HT-29 (cell line): ENCODE results near the gene SH3RF3. TPM values are rescaled to one million over a fixed set of nuclear protein-coding genes. Genes with fewer than 3 reads are reported as not detected.
"Not testable (repeated sequence)": the region's sequence is repeated elsewhere in the genome, so short reads cannot be mapped to it uniquely, and the experiment has no call there.

Experiments used
- DNase-seq: peaks from one replicate; pipeline ENCODE4 v3.0.0-alpha.2; 2015; ENCODE audit warnings: low spot score
- total RNA-seq: library from RNA; depleted of rRNA; stranded (reverse); fragments of >200 nt; shearing (Covaris generic); gene quantifications from 2 replicates; pipeline ENCODE4 v1.2.3, GENCODE V29; 2014

Gene SH3RF3
- total RNA-seq, 1 experiment from 2014 or later, result 0.05 TPM

GRCh38 chr2:109216332-109216731 lies 87.3 kb downstream of the SH3RF3 start:
- no peak for DNase-seq

DNA sequence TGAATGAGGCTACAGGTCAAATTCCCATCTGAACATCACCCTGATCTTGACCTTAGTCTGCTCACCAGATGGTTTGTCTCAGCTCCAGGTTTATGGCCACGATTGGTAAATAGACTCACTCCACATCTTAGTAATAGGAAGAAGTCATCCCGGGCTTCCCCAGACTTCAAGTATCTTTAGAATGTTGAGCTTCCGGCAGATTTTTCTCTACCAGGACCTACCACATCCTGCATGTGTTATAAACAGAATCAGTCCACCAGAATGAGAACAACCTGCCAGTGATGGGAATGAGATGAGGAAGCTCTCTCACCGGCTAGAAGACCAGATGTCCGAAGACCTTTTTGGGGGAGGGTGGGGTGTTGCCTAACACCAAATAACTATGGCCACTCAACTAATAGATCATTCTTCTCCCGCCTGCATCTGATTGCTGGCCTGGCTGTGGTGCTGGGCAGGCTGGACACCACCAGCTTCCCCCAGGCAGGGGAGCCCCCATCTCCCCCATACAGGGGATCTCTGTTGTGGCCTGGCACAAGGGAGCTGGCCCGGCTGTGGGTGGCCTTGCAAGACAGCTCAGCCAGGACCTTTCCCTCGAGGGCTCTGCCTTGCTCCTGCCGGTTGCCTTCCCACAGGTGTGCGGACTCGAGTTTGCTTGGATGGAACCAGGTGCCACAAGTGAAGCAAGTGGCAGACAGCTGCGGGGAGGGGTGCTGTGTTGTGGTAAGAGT lies 88.5 kb downstream of the SH3RF3 start:
- DNase-seq, result no peak

- DNase-seq, result no peak
Observed at GRCh38 chr2:109218087-109218791, 89.2 kb downstream of the SH3RF3 start.

DNA sequence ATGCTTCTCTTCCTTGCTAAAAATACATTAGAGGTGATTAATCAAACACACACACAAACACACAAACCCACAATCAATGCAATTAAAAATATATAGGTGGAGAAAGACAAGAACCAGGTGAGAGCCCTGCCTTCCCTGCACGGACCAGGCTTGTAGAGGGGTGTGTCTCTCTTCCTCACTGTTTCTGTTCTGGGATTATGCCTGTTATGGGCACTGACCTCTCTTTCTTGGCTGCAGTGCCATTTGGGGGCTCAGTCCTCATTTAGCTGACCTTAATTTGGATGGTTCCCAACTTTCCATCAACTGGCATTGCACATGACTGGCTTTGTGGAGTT lies 89.8 kb downstream of the SH3RF3 start:
- no peak for DNase-seq

DNA sequence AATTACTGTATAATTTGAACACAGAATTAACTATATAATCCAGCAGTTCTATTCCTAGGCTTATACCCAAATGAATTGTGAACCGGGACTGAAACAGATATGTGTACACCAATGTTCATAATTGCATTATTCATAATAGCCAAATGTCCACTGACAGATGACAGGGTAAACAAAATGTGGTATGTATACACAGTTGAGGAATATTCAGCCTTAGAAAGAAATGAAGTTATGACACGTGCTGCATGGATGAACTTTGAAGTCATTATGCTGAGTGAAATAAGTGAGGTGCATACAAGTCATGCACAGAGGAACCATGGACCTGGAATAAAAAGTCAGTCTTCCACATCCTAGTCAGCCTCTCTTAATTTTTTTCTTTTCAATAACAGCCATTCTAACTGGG lies 91.9 kb downstream of the SH3RF3 start:
- DNase-seq, result no peak

DNA sequence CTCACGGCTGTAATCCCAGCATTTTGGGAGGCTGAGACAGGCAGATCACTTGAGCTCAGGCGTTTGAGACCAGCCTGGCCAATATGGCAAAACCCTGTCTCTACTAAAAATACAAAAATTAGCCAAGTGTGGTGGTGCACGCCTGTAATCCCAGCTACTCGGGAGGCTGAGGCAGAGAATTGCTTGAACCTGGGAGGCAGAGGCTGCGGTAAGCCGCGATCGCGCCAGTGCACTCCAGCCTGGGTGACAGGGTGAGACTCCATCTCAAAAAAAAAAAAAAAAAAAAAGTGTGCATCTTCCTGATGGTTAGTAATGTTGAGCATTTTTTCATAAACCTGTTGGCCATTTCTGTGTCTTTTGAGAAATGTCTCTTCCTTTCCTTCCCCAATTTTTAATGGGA lies 92.3 kb downstream of the SH3RF3 start:
- not testable (repeated sequence) for DNase-seq

DNA sequence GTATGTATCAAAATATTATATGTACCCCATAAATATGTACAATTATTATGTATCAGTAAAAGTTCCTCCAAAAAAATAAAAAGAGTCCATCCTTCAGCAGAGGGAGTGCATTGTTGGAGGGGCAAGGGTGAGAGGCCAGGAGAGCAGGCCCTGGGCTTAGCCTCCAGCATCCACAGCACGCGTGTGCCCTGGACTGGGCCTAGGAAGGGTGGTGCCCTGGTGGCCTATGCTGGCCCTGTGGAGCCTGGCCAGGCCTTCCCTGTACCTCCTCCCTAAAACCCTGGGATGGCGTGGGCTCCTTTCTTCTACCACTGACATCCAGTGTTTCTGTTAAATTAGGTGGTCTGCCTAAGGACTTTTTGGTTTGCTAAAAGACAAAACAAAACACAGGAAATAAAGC lies 93.4 kb downstream of the SH3RF3 start:
- no peak for DNase-seq

GRCh38 chr2:109222825-109223471 lies 93.9 kb downstream of the SH3RF3 start:
- no peak for DNase-seq

DNA sequence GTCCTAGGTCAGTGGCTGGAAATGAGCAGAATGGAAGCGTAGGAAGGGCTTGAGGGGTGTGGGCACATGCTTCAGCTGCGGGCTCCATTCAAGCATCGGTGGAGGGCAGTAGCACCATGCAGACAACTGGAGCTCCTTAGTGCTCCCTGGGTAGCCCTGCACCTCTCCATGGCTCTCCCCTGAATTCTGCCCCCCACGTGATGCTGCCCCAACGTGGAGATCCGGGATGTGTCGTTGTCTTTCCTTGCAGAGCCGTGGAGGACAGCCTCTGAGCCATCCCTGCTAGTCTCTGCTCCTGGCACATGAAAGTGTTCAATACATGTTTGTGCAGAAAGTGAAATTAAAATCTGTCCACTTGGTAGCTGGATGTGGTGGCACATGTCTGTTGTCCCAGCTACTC lies 94.5 kb downstream of the SH3RF3 start:
- no peak for DNase-seq

- not testable (repeated sequence) for DNase-seq
Observed at GRCh38 chr2:109224341-109224740, 95.3 kb downstream of the SH3RF3 start.

DNA sequence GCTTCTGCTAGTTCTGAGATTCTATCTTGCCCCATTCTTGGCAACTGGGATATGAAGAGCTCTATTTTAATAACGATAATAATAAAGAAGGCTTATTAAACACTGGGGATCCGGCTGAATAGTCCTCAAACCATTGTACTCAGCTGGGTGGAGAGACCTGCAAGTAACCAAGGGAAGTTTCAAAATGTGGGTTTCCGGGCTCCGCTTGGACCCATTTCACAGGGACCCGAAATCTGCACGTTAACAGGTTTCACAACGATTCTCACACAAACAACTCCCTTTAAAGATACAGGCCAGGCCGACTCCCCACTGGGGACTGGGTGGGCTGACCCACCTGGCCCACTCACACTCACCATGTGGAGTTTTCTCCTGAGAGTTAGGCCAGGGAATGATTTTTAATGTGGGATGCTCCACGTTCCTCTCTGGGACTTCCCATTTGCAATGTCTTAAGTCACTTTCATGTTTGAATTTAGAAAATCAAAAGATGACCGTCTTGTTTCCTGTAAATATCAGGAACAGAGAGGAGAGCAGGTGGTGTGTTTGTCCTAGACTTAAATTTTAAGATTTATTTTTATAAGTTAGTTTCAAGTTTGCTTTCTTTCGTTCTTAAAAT lies 96.3 kb downstream of the SH3RF3 start:
- DNase-seq, result no peak

GRCh38 chr2:109226128-109226527 lies 97.1 kb downstream of the SH3RF3 start:
- DNase-seq, result no peak

GRCh38 chr2:109226622-109227021 lies 97.6 kb downstream of the SH3RF3 start:
- no peak for DNase-seq

GRCh38 chr2:109229094-109229675 lies 100.2 kb downstream of the SH3RF3 start:
- DNase-seq, result no peak

DNA sequence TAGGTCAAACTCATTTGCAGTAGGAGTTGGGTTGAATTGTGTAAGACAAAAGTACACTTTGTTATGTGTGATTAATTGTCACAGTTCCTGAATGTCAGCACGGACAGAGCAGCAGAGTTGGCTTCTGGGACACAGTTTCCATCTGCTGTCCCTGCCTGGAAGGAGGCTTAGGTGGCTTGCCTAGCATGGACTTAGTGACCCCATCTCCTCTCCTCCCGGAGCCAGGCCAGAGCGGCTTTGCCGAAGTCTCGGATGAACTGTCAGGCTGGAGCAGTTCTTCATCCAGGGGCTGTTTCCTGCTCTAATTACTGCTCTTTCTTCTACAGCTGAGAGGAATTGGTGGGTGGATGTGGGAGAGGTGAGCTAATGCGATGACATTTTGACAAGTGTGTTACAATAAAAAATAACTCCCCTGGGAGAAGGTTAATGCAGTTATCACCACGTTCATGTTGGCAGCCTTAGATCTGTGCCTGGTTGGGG lies 102.0 kb downstream of the SH3RF3 start:
- DNase-seq, result no peak

DNA sequence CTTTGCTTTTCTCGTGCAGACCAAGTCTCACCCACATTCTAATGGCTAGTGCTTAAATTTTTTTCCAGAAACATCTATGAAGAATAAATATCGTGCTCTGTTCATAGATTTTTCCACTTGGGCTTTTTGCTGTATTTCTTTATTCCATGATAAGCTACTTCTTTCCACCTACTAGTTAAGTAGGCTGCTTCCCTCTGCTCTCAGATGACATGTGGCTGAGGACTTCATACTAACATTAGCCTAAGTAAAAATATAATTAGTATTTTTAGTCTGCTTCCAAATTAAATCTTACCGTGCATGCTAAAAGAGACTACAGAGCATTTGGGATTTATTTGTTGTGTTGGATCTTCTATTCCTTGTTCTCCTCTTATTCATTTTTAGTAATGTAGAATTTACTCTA lies 102.4 kb downstream of the SH3RF3 start:
- no peak for DNase-seq

- DNase-seq, result no peak
Observed at GRCh38 chr2:109231996-109232705, 103.1 kb downstream of the SH3RF3 start.

DNA sequence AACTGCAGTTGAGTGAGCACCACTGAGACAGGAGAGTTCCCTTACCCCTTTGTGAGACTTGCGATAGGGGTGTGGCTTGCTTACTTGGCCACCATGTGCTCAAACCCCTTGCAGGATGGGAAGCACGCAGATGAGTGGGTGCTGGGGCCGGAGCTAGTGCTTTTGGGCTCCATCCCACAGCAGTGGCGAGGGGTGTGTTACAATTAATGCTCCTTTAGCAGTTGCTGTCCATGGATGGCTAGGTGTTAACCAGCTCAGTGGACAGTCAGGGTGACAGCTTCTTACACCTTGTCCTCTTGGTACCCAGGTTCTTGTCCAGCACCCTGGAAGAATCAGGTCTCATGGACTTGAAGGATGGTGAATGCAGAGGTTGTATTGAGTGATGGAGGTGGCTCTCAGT lies 103.9 kb downstream of the SH3RF3 start:
- DNase-seq, result no peak

GRCh38 chr2:109233643-109234042 lies 104.6 kb downstream of the SH3RF3 start:
- no peak for DNase-seq

DNA sequence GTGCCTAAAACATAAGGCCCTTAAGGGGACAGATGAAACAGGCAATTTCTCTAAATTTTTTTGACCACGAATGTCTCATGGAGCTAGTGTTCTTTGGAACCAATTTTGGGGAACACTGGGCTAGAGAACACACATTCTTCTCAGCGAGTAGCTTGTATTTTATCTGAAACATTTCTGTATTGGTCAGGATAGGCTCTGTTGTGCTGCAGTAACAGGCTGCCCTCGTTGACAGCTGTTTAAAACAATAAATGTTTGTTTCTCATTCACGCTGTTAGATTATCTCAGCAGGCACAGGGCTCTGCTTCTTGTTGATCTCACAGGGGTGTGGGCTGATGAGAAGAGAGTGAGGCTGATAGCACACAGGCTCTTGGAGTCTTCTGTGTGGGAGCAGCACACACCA lies 105.3 kb downstream of the SH3RF3 start:
- no peak for DNase-seq

DNA sequence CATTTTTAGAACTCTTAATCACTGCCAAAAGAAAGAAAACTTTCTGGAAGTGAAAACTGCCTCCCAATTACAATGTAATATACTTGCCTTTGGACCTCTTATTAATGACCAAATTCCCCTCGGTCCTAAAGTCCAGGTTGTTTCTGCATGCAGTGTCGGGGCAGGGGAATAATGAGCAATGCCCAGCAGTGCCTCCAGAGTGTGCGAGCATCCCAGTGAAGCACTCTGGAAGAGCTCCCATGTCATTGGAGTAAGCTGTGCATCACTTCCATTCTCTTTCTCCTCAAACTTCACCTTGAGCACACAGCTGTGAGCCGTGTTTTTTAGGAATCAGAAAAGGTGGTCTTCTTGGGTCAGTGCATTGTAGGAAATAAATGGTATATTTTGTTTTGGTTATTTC lies 107.1 kb downstream of the SH3RF3 start:
- no peak for DNase-seq
